ENCODE data around the gene SORBS2. TPM values are rescaled to one million over a fixed set of nuclear protein-coding genes. Genes with fewer than 3 reads are reported as not detected.

Gene SORBS2
- total RNA-seq, 1 experiment from 2014 or later, result 0.34 TPM

DNA sequence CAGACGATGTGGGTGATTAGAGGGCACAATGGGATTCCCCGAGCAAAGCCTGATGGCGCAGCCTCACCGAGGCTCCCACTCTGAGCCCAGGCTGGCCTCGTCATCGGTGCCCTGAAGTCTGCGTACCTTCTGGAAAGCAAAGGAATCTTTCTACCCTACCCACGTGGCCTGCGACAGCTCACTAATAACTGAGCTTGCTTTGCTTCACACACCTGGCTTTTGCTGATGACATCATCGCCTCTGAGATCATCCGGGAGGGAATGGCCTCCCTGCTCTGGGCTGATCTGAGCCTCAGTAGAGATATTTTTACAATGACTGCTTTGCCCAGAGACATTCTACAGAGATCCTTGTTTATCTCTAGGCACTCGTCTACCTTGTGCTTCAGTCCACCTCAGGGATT is 231.3 kb downstream of the SORBS2 start (continued):
- TF ChIP-seq EZH2 (IDR thresholded peaks at IDR 0.05) (no peak), EGR1 (IDR thresholded peaks at IDR 0.05; ENCODE audit: low read depth) (no peak), POLR2A (IDR thresholded peaks at IDR 0.05; ENCODE audit: borderline replicate concordance, extremely low read depth, insufficient read depth, insufficient read length) (no peak)

GRCh38 chr4:185578284-185578683 is 233.7 kb downstream of the SORBS2 start:
- Histone ChIP-seq H2AFZ (ENCODE audit: low read depth, low read length, poor library complexity, severe bottlenecking) (no peak overlapping the region), H3K4me1 (ENCODE audit: control insufficient read depth in 1 of 2, insufficient read depth in 2 of 2, low read length in 2 of 2) (peaks cover 4 to 13% of the 10 kb centered on the region in 2 experiments), H3K27ac (ENCODE audit: low read depth, low read length) (no peak overlapping the region), H3K9ac (ENCODE audit: low read length) (no peak overlapping the region), H4K20me1 (ENCODE audit: insufficient read depth) (no peaks in the 10 kb centered on the region), H3K36me3 (ENCODE audit: control insufficient read depth in 1 of 2, insufficient read depth in 2 of 2, low read length in 2 of 2) (no peaks in the 10 kb centered on the region), H3K79me2 (ENCODE audit: insufficient read depth, low read length) (no peaks in the 10 kb centered on the region), H3K27me3 (ENCODE audit: insufficient read depth, low read length) (no peaks in the 10 kb centered on the region), H3K4me2 (ENCODE audit: low read length) (no peak overlapping the region), H3K9me2 (ENCODE audit: insufficient read depth) (no peaks in the 10 kb centered on the region; the same call in 1 of the 2 replicates), H3K9me3 (ENCODE audit: control insufficient read depth in 1 of 2, insufficient read depth in 1 of 2, low read depth in 1 of 2, low read length in 2 of 2) (no peaks in the 10 kb centered on the region), H3K4me3 (replicated peaks in 1 of 2; ENCODE audit: low read depth in 1 of 2, low read length in 2 of 2) (no peak overlapping the region)
- DNase-seq (ENCODE audit: low read depth, low spot score) (no peak), ATAC-seq (no peak)
- ChIA-PET CTCF (no interaction called here), RAD21 (ENCODE audit: low non-redundant PET in 1 of 2, low total read pairs in 2 of 2, uncharacterized antibody in 2 of 2, unreplicated experiment in 2 of 2) (no interaction called here), POLR2A (no interaction called here)
- intact Hi-C loops (cut with micrococcal nuclease), result no loop called here
- no peak for TF ChIP-seq JUND (IDR thresholded peaks at IDR 0.05)
- TF ChIP-seq ZFX (IDR thresholded peaks at IDR 0.05), result no peak
- TF ChIP-seq, protein P1, sequence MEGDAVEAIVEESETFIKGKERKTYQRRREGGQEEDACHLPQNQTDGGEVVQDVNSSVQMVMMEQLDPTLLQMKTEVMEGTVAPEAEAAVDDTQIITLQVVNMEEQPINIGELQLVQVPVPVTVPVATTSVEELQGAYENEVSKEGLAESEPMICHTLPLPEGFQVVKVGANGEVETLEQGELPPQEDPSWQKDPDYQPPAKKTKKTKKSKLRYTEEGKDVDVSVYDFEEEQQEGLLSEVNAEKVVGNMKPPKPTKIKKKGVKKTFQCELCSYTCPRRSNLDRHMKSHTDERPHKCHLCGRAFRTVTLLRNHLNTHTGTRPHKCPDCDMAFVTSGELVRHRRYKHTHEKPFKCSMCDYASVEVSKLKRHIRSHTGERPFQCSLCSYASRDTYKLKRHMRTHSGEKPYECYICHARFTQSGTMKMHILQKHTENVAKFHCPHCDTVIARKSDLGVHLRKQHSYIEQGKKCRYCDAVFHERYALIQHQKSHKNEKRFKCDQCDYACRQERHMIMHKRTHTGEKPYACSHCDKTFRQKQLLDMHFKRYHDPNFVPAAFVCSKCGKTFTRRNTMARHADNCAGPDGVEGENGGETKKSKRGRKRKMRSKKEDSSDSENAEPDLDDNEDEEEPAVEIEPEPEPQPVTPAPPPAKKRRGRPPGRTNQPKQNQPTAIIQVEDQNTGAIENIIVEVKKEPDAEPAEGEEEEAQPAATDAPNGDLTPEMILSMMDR (IDR thresholded peaks at IDR 0.05 in 2 of 3, conservative IDR thresholded peaks at IDR 0.05 in 1 of 3; ENCODE audit: borderline replicate concordance in 1 of 3, insufficient read depth in 1 of 3, low read depth in 2 of 3, low read length in 2 of 3), result no peak
- no peak for TF ChIP-seq ELF1 (IDR thresholded peaks at IDR 0.05; ENCODE audit: borderline replicate concordance, low read depth)
- TF ChIP-seq, protein P2, sequence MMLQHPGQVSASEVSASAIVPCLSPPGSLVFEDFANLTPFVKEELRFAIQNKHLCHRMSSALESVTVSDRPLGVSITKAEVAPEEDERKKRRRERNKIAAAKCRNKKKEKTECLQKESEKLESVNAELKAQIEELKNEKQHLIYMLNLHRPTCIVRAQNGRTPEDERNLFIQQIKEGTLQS (IDR thresholded peaks at IDR 0.05), result no peak
- TF ChIP-seq YY1 (IDR thresholded peaks at IDR 0.05; ENCODE audit: extremely low read depth, insufficient replicate concordance, low read depth, low read length), result no peak
- TF ChIP-seq FOSL1 (IDR thresholded peaks at IDR 0.05; ENCODE audit: low read depth), result no peak
- TF ChIP-seq SIN3A (IDR thresholded peaks at IDR 0.05; ENCODE audit: low read depth), result no peak
- BruUV-seq (replicated peaks), result no TSS peak
